Spleen (tissue), 7 donors: Measurements from ENCODE around the gene SMARCA1.

Experiments used
- POLR2A ChIP-seq, 3 donors: fragments of 450-650 bp; IDR thresholded peaks; one replicate each; pipeline ENCODE4 v1.5.1; 2017; ENCODE audit warnings: antibody characterized with exemption in 3 of 3, mild to moderate bottlenecking in 1 of 3
- TF ChIP-seq, protein P1 (sequence below), 11 experiments: fragments of 200-600 bp in 7 of 11; fragments of 450-650 bp in 4 of 11; sonication (generic) in 4 of 11; IDR thresholded peaks in 8 of 11; conservative IDR thresholded peaks in 3 of 11; 1 replicate in 7 of 11; 2 replicates in 4 of 11; pipeline versions ENCODE4 v1.4.0 to v1.8.0; 2016 to 2021; ENCODE audit warnings: antibody characterized with exemption in 11 of 11, inconsistent platforms in 4 of 11, mild to moderate bottlenecking in 1 of 11
- donor health status: DM: no; HTN: no; CAD: no; lungs with moderate emphysema.
- donor health status: DM: no; HTN: no; CAD: no.
- donor health status: DM: no; HTN: no; CAD: no.

DNA sequence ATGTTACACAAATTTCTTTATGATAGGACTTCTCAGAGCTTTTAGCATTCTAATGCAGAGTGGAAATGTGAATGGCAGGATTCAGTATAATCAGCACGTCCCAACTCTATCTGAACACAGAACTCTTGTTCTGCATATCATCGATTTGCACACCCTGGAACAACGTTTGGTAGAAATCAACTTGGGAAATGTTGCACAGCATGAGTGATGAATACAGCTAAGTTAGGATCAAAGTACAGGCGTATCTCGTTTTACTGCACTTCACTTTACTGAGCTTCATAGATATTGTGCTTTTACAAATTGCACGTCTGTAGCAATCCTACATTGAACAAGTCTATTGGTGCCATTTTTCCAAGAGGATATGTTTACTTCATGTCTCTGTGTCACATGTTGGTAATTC is 70.8 kb downstream of the SMARCA1 start:
- TF ChIP-seq POLR2A (IDR thresholded peaks at IDR 0.05), result no peak
- TF ChIP-seq, protein P1, sequence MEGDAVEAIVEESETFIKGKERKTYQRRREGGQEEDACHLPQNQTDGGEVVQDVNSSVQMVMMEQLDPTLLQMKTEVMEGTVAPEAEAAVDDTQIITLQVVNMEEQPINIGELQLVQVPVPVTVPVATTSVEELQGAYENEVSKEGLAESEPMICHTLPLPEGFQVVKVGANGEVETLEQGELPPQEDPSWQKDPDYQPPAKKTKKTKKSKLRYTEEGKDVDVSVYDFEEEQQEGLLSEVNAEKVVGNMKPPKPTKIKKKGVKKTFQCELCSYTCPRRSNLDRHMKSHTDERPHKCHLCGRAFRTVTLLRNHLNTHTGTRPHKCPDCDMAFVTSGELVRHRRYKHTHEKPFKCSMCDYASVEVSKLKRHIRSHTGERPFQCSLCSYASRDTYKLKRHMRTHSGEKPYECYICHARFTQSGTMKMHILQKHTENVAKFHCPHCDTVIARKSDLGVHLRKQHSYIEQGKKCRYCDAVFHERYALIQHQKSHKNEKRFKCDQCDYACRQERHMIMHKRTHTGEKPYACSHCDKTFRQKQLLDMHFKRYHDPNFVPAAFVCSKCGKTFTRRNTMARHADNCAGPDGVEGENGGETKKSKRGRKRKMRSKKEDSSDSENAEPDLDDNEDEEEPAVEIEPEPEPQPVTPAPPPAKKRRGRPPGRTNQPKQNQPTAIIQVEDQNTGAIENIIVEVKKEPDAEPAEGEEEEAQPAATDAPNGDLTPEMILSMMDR (IDR thresholded peaks at IDR 0.05 in 8 of 11, conservative IDR thresholded peaks at IDR 0.05 in 3 of 11), result no peak
